Glutamatergic neuron (in vitro differentiated cells): ENCODE measurements around the gene ABCG1. TPM values are rescaled to one million over a fixed set of nuclear protein-coding genes. Genes with fewer than 3 reads are reported as not detected.

Experiments used
- DNase-seq: peaks from one replicate; pipeline ENCODE4 v3.0.0; 2022
- H3K27ac Mint-ChIP-seq: one replicate; pipeline ENCODE4 v1.8.0; 2020; ENCODE audit warnings: mild to moderate bottlenecking, mixed read lengths, inconsistent platforms; ENCODE audit not compliant: unreplicated experiment
- H3K27me3 Mint-ChIP-seq: one replicate; pipeline ENCODE4 v1.8.0; 2020; ENCODE audit warnings: mild to moderate bottlenecking, moderate library complexity, mixed read lengths, inconsistent platforms; ENCODE audit not compliant: unreplicated experiment
- H3K36me3 Mint-ChIP-seq: one replicate; pipeline ENCODE4 v1.8.0; 2020; ENCODE audit warnings: mild to moderate bottlenecking, mixed read lengths, inconsistent platforms; ENCODE audit not compliant: unreplicated experiment
- H3K4me1 Mint-ChIP-seq: one replicate; pipeline ENCODE4 v1.8.0; 2020; ENCODE audit warnings: mild to moderate bottlenecking, low read depth, mixed read lengths, inconsistent platforms; ENCODE audit not compliant: unreplicated experiment
- H3K4me3 Mint-ChIP-seq: one replicate; pipeline ENCODE4 v1.8.0; 2020; ENCODE audit warnings: mild to moderate bottlenecking, mixed read lengths, inconsistent platforms; ENCODE audit not compliant: unreplicated experiment
- H3K9me3 Mint-ChIP-seq: one replicate; pipeline ENCODE4 v1.8.0; 2020; ENCODE audit warnings: mild to moderate bottlenecking, moderate library complexity, mixed read lengths, inconsistent platforms; ENCODE audit not compliant: unreplicated experiment
- total RNA-seq: library from RNA; stranded (reverse); fragmentation: NEBNext Ultra II Directional; extraction: Animal tissue kit (Norgen Biotek cat#: 25700); gene quantifications from one replicate; pipeline ENCODE4 v1.2.1, GENCODE V29; 2021; ENCODE audit not compliant: unreplicated experiment
- TF ChIP-seq, protein P1 (sequence below): fragments of 200-600 bp; sonication (generic); IDR thresholded peaks from one replicate; pipeline ENCODE4 v1.5.0; 2021; ENCODE audit not compliant: partially characterized antibody, unreplicated experiment

The ABCG1 gene
- total RNA-seq, 1 donor from 2014 or later: 31.9 TPM

DNA sequence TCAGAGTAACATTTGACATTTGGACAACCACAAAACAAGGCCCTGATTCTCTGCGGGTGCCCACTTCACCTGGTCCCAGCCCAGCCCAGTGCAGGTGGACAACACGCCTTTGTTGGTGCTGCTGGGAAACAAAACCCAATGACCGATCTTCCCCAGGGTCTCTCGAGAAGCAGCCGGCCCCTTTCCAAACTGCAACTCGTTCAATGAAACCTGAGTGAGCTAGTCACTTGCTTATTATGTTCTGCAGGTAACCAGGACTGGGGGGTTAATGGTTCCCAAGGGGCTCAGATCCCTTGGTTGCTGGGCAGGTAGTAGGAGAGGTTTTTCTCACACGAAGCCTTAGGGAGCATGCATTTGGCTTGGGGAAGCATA is 42.9 kb downstream of the ABCG1 start:
- Mint-ChIP-seq H3K27ac (no peak overlapping the region), H3K36me3 (no peaks in the 10 kb centered on the region), H3K9me3 (peaks cover 4% of the 10 kb centered on the region), H3K4me1 (peaks cover 33% of the 10 kb centered on the region), H3K27me3 (peaks cover 6% of the 10 kb centered on the region), H3K4me3 (peak overlapping the region; percentile 18)
- no peak for DNase-seq
- TF ChIP-seq, protein P1, sequence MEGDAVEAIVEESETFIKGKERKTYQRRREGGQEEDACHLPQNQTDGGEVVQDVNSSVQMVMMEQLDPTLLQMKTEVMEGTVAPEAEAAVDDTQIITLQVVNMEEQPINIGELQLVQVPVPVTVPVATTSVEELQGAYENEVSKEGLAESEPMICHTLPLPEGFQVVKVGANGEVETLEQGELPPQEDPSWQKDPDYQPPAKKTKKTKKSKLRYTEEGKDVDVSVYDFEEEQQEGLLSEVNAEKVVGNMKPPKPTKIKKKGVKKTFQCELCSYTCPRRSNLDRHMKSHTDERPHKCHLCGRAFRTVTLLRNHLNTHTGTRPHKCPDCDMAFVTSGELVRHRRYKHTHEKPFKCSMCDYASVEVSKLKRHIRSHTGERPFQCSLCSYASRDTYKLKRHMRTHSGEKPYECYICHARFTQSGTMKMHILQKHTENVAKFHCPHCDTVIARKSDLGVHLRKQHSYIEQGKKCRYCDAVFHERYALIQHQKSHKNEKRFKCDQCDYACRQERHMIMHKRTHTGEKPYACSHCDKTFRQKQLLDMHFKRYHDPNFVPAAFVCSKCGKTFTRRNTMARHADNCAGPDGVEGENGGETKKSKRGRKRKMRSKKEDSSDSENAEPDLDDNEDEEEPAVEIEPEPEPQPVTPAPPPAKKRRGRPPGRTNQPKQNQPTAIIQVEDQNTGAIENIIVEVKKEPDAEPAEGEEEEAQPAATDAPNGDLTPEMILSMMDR: no peak

DNA sequence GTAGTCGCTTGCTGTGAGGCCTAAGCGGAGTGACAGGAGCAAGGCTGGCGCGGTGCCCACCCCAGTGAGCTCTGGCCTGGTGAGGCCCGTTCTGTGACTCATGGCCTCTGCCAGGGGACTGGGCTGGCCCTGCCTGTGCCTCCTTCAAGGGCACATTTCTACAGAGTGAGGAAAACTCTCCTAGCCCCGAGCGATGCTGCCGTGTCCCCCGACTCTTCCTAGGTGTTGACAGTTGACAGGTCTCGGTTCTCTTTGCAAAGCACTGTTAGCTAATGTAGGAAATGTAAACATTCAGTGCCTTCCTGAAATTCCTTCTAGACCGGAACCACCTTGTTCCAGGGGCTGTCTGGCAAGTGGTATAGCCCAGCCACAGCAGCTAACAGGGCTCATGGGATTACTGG is 43.9 kb downstream of the ABCG1 start:
- Mint-ChIP-seq H3K9me3 (peaks cover 4% of the 10 kb centered on the region), H3K4me1 (peaks cover 34% of the 10 kb centered on the region), H3K4me3 (no peak overlapping the region), H3K27ac (no peak overlapping the region), H3K27me3 (peaks cover 6% of the 10 kb centered on the region), H3K36me3 (no peaks in the 10 kb centered on the region)
- DNase-seq: no peak
- TF ChIP-seq, protein P1: no peak

DNA sequence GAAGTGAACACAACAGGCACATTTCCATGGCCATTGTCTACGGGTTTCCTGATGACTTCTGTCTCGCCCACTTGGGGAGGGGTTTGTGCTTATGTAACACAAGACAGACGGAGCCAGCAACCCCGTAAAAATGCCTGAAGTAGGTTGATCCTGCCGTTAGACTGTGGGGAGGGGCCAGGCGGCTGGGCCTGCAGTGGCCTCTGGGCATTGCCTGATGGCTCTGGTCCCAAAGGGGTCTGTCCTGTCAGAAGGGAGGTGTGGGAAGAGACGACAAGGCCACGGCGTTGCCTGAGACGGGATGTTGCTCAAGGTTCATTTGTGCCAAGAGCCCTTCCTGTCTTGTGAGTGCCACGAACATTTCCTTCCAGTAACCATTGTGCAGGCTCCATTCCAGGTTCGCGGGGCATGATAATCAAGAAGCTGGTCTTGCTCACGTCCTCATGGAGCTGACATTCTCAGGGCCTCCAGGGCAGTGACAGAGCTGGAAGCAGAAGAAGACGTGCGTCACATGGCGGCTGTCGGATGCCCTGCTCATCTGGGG is 44.7 kb downstream of the ABCG1 start:
- H3K27me3 Mint-ChIP-seq: peaks cover 3% of the 10 kb centered on the region
- H3K4me3 Mint-ChIP-seq: peak overlapping the region; percentile 49
- DNase-seq: peak; percentile 44
- peaks cover 31% of the 10 kb centered on the region for H3K4me1 Mint-ChIP-seq
- H3K36me3 Mint-ChIP-seq: no peaks in the 10 kb centered on the region
- H3K27ac Mint-ChIP-seq: peak overlapping the region; percentile 22
- peaks cover 4% of the 10 kb centered on the region for H3K9me3 Mint-ChIP-seq
- TF ChIP-seq, protein P1: no peak

DNA sequence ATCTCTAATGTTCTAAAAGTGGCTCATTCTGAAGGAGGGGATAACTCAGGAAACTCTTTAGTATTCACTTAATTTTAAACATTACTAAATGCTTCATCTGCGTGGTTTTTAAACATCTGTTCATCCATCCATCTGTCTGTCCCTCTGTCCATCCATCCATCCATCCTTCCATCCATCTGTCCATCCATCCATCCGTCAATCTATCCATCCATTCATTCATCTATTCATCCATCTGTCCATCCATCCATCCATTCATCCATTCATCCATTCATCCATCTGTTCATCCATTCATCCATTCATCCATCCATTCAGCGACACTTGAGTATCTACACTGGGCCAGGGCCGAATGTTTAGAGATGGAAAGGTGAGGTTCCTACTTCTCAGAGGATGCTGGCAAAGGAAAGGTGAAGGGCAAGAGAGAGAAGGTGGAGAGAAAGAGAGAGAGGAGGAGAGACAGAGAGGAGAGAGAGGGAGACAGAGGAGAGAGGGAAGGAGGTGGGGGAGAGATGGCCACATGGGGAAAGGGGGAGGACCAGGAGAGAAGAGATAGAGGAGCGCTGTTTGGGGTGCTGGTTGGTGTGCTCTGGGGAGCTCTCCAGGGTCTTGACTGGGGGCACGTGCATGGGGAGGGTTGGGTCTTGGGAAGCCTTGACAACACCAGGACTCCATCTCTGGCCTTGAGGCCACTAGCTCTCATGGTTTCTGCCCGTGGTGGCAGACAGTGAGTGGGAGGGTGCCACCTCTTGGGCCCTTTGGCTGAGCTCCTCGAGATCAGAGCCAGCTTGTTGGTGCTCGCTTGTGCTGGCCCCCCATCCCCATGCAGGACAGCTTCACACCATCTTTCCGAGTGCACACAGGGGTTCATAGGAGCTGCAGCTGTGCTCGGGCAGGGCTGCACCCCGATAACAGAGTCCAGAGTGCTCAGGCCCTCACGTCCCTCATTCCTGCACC is 45.6 kb downstream of the ABCG1 start:
- no peaks in the 10 kb centered on the region for H3K36me3 Mint-ChIP-seq
- H3K27ac Mint-ChIP-seq: peak overlapping the region; percentile 0
- H3K4me3 Mint-ChIP-seq: peak overlapping the region; percentile 26
- no peak for DNase-seq
- H3K9me3 Mint-ChIP-seq: peaks cover 3% of the 10 kb centered on the region
- H3K27me3 Mint-ChIP-seq: peaks cover 3% of the 10 kb centered on the region
- TF ChIP-seq, protein P1: no peak
- peaks cover 30% of the 10 kb centered on the region for H3K4me1 Mint-ChIP-seq
